Activated CD4-positive, alpha-beta memory T cell treated with anti-CD3 and anti-CD28 coated beads, Interleukin-2, amount 10 ng/mL, durations not matched to agents 7 days and 5 days (primary cell): Measurements from ENCODE around the gene FAM222B. TPM values are rescaled to one million over a fixed set of nuclear protein-coding genes. Genes with fewer than 3 reads are reported as not detected.
"Not testable (repeated sequence)": the region's sequence is repeated elsewhere in the genome, so short reads cannot be mapped to it uniquely, and the experiment has no call there.

Source experiments
- CTCF ChIA-PET: fragments of 350-600 bp; sonication (Branson Sonifier 250); formaldehyde crosslinking; loops from one replicate; lab custom pipeline; 2021; ENCODE audit warnings: antibody characterized with exemption, inconsistent platforms; lab: Charles Lee
- POLR2A ChIA-PET: fragments of 350-600 bp; sonication (Branson Sonifier 250); formaldehyde crosslinking; loops from one replicate; lab custom pipeline; 2021; ENCODE audit warnings: antibody characterized with exemption; lab: Charles Lee
- DNase-seq: peaks from one replicate; pipeline ENCODE4 v3.0.0-alpha.2; 2020
- H3K27ac Mint-ChIP-seq: one replicate; pipeline ENCODE4 v1.8.0; 2021; ENCODE audit warnings: mild to moderate bottlenecking, mixed read lengths
- H3K27me3 Mint-ChIP-seq: one replicate; pipeline ENCODE4 v1.8.0; 2021; ENCODE audit warnings: mixed read lengths
- H3K36me3 Mint-ChIP-seq: one replicate; pipeline ENCODE4 v1.8.0; 2021; ENCODE audit warnings: low read depth, mixed read lengths
- H3K4me1 Mint-ChIP-seq: one replicate; pipeline ENCODE4 v1.8.0; 2021; ENCODE audit warnings: mixed read lengths
- H3K4me3 Mint-ChIP-seq: one replicate; pipeline ENCODE4 v1.8.0; 2021; ENCODE audit warnings: mild to moderate bottlenecking, mixed read lengths
- H3K9me3 Mint-ChIP-seq: one replicate; pipeline ENCODE4 v1.8.0; 2021; ENCODE audit warnings: mixed read lengths
- total RNA-seq, 2 experiments: library from RNA; stranded (reverse); gene quantifications; one replicate each; pipeline ENCODE4 v1.2.3, GENCODE V29; 2021

FAM222B gene
- total RNA-seq, 2 experiments from 2014 or later: 15.5 to 17.1 TPM

GRCh38 chr17:28881533-28882056 lies 39.0 kb upstream of the FAM222B start:
- Mint-ChIP-seq H3K27me3 (no peaks in the 10 kb centered on the region), H3K4me1 (peaks cover 7% of the 10 kb centered on the region), H3K9me3 (no peaks in the 10 kb centered on the region), H3K27ac (no peak overlapping the region), H3K36me3 (peaks cover 78% of the 10 kb centered on the region), H3K4me3 (no peak overlapping the region)
- no peak for DNase-seq
- ChIA-PET CTCF (no interaction called here), POLR2A (interaction anchor here (1.2 to 2.0 kb wide), 2 partner anchors 11 to 20 kb away, joined by 3 to 7 read pairs; no protein-coding TSS in a partner anchor)

DNA sequence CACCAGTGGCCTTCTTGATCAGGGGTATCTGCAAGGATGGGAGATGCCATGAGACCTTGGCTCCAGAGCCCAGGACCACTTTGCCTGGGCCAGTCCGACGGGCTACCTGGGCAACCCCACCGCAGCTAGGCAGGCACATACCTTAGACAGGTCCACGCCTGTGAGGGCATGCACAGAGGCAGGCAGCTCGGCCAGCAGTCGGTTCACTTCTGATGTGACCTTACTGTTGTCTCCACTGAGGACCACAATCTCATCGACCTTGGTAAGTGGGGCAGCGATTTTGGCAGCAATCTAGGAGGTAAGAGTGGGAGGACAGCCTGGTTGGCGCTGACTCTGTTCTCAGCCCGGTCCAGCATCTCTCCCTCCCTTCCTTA lies 38.0 kb upstream of the FAM222B start:
- no peaks in the 10 kb centered on the region for H3K27me3 Mint-ChIP-seq
- no peak overlapping the region for H3K4me3 Mint-ChIP-seq
- CTCF ChIA-PET: no interaction called here
- H3K27ac Mint-ChIP-seq: no peak overlapping the region
- POLR2A ChIA-PET: interaction anchor here (0.6 to 1.0 kb wide), 2 partner anchors 9 to 12 kb away, joined by 3 read pairs; no protein-coding TSS in a partner anchor
- H3K4me1 Mint-ChIP-seq: peaks cover 16% of the 10 kb centered on the region
- H3K36me3 Mint-ChIP-seq: peaks cover 71% of the 10 kb centered on the region
- H3K9me3 Mint-ChIP-seq: no peaks in the 10 kb centered on the region
- DNase-seq: no peak

- no peaks in the 10 kb centered on the region for H3K9me3 Mint-ChIP-seq
- no peak overlapping the region for H3K4me3 Mint-ChIP-seq
- no peaks in the 10 kb centered on the region for H3K27me3 Mint-ChIP-seq
- CTCF ChIA-PET: interaction anchor here (2.1 to 2.6 kb wide), 2 partner anchors 116 to 153 kb away, joined by 8 to 11 read pairs; no protein-coding TSS in a partner anchor
- H3K27ac Mint-ChIP-seq: no peak overlapping the region
- H3K4me1 Mint-ChIP-seq: peaks cover 17% of the 10 kb centered on the region
- no peak for DNase-seq
- POLR2A ChIA-PET: interaction anchor here (0.6 to 1.0 kb wide), 2 partner anchors 9 to 13 kb away, joined by 3 read pairs; no protein-coding TSS in a partner anchor
- peaks cover 67% of the 10 kb centered on the region for H3K36me3 Mint-ChIP-seq
Observed at GRCh38 chr17:28879886-28880571, 37.4 kb upstream of the FAM222B start.

GRCh38 chr17:28878981-28879380 lies 36.4 kb upstream of the FAM222B start:
- Mint-ChIP-seq H3K9me3 (no peaks in the 10 kb centered on the region), H3K36me3 (peaks cover 57% of the 10 kb centered on the region), H3K27me3 (no peaks in the 10 kb centered on the region), H3K4me1 (peaks cover 17% of the 10 kb centered on the region), H3K4me3 (no peak overlapping the region), H3K27ac (no peak overlapping the region)
- ChIA-PET CTCF (interaction anchor here (0.6 to 2.6 kb wide), 4 partner anchors 31 to 168 kb away, joined by 3 to 11 read pairs (median 6); no protein-coding TSS in a partner anchor), POLR2A (interaction anchor here (2.2 kb wide), 1 partner anchor 14 kb away, joined by 6 read pairs; no protein-coding TSS in a partner anchor)
- DNase-seq: no peak

DNA sequence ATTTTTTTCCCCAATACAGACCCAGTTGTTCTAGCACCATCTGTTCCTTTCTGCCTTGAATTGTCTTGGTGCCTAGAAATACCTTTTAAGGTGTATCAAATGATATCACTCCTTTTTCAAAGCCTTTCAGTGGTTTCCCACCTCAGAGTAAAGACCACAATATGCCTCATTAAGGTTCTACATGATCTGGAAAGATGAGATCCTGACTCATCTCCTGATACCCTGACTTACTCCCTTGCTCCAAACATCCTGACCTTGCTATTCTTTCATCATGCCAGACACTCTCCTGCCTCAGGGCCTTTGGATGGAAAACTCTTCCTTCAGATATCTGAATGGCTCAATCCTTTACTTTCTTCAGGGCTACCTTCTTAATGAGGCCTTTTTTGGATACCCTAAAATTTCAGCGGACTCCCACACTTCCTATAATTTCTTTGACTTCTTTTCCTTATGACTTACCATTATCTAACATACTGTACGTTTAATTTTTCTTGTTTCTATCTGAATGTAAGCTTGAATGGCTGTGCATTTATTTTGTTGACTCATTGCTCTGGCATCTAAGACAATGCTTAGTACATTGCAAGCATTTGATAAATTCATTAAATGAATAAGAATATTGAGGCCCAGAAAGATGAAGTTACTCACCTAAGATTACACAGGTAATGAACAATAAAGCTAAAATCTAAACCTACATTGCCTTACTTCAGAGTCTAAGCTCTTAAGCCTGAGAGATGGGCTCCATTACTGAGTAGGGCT lies 35.7 kb upstream of the FAM222B start:
- ChIA-PET POLR2A (interaction anchor here (1.4 to 2.2 kb wide), 2 partner anchors 14 to 19 kb away, joined by 4 to 6 read pairs; partner anchors contain the start of gene FLOT2), CTCF (interaction anchor here (0.6 to 2.6 kb wide), 3 partner anchors 114 to 168 kb away, joined by 3 to 11 read pairs (median 8); no protein-coding TSS in a partner anchor)
- Mint-ChIP-seq H3K36me3 (peaks cover 55% of the 10 kb centered on the region), H3K27me3 (no peaks in the 10 kb centered on the region), H3K27ac (no peak overlapping the region), H3K9me3 (no peaks in the 10 kb centered on the region), H3K4me1 (peaks cover 17% of the 10 kb centered on the region), H3K4me3 (no peak overlapping the region)
- DNase-seq: no peak

GRCh38 chr17:28877150-28877711 lies 34.6 kb upstream of the FAM222B start:
- not testable (repeated sequence) for H3K9me3 Mint-ChIP-seq, H3K4me3 Mint-ChIP-seq, DNase-seq, H3K27me3 Mint-ChIP-seq, H3K27ac Mint-ChIP-seq
- peaks cover 18% of the 10 kb centered on the region for H3K4me1 Mint-ChIP-seq
- ChIA-PET POLR2A (interaction anchor here (1.4 to 2.2 kb wide), 3 partner anchors 13 to 21 kb away, joined by 3 to 6 read pairs (median 4); partner anchors contain the start of gene FLOT2), CTCF (interaction anchor here (2.6 kb wide), 1 partner anchor 113 kb away, joined by 11 read pairs; no protein-coding TSS in a partner anchor)
- peaks cover 45% of the 10 kb centered on the region for H3K36me3 Mint-ChIP-seq

GRCh38 chr17:28875848-28876550 lies 33.4 kb upstream of the FAM222B start:
- Mint-ChIP-seq H3K4me3 (no peak overlapping the region), H3K36me3 (peaks cover 33% of the 10 kb centered on the region), H3K27me3 (no peaks in the 10 kb centered on the region), H3K4me1 (peaks cover 28% of the 10 kb centered on the region), H3K27ac (no peak overlapping the region), H3K9me3 (no peaks in the 10 kb centered on the region)
- ChIA-PET POLR2A (interaction anchor here (1.5 kb wide), 1 partner anchor 12 kb away, joined by 3 read pairs; no protein-coding TSS in a partner anchor), CTCF (no interaction called here)
- DNase-seq: no peak

GRCh38 chr17:28874750-28875149 lies 32.2 kb upstream of the FAM222B start:
- Mint-ChIP-seq H3K4me1 (peaks cover 30% of the 10 kb centered on the region), H3K4me3 (no peak overlapping the region), H3K27ac (no peak overlapping the region), H3K27me3 (no peaks in the 10 kb centered on the region), H3K9me3 (no peaks in the 10 kb centered on the region), H3K36me3 (peaks cover 20% of the 10 kb centered on the region)
- ChIA-PET POLR2A (interaction anchor here (0.7 kb wide), 1 partner anchor 33 kb away, joined by 3 read pairs; the partner anchor contains the start of gene FAM222B), CTCF (no interaction called here)
- no peak for DNase-seq

DNA sequence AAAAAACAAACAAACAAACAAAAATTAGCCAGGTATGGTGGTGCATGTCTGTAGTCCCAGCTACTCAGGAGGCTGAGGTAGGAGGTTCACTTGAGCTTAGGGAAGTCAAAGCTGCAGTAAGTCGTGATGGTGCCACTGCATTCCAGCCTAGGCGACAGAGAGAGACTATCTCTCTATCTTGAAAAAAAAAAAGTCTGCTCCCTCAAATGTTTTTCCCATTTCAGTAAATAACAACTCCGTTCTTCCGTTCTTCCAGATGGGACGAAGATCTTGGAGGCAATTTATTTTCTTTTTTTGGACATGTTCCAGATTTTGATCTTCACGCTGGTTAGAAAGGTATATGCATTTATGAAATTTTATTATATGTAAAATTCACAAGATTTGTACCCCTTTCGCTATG lies 31.2 kb upstream of the FAM222B start:
- Mint-ChIP-seq H3K36me3 (peaks cover 12% of the 10 kb centered on the region), H3K9me3 (no peaks in the 10 kb centered on the region), H3K27ac (no peak overlapping the region), H3K4me1 (peaks cover 30% of the 10 kb centered on the region), H3K4me3 (no peak overlapping the region), H3K27me3 (no peaks in the 10 kb centered on the region)
- DNase-seq: no peak
- CTCF ChIA-PET: no interaction called here
- POLR2A ChIA-PET: interaction anchor here (0.8 kb wide), 1 partner anchor 24 kb away, joined by 3 read pairs; no protein-coding TSS in a partner anchor

DNA sequence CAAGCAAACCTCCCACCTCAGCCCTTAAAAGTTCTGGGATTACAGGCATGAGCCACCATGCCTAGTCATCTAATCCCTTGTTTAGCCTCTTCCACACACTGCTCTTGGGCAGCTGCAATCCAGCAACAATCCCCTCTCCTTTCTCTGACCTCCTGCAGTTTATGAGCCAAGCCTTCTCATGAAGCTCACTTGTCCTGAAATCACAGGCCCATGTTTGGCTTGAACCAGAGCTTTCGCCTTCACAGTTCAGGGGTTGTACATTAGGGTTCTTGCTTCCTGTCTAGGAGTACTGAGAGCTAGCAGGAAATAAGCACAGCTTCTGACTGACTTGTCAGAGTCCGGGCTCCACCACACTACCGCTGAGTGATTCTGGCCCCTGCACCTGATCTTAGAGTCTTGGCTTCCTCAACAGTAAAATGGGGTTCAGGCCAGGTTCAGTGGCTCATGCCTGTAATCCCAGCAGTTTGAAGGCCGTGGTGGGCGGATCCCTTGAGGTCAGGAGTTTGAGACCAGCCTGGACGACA lies 28.5 kb upstream of the FAM222B start:
- ChIA-PET CTCF (interaction anchor here (0.9 to 2.0 kb wide), 9 partner anchors 12 to 144 kb away, joined by 4 to 11 read pairs (median 5); partner anchors contain the start of genes DHRS13, FAM222B and FLOT2), POLR2A (interaction anchor here (0.6 to 2.8 kb wide), 16 partner anchors 9 to 275 kb away, joined by 3 to 19 read pairs (median 4); partner anchors contain the start of genes DHRS13, FAM222B, PHF12 and TLCD1)
- H3K9me3 Mint-ChIP-seq: no peaks in the 10 kb centered on the region
- H3K4me3 Mint-ChIP-seq: no peak overlapping the region
- DNase-seq: peak; percentile 67
- no peaks in the 10 kb centered on the region for H3K27me3 Mint-ChIP-seq
- peak overlapping the region; percentile 89 for H3K27ac Mint-ChIP-seq
- H3K4me1 Mint-ChIP-seq: peaks cover 21% of the 10 kb centered on the region
- no peaks in the 10 kb centered on the region for H3K36me3 Mint-ChIP-seq

DNA sequence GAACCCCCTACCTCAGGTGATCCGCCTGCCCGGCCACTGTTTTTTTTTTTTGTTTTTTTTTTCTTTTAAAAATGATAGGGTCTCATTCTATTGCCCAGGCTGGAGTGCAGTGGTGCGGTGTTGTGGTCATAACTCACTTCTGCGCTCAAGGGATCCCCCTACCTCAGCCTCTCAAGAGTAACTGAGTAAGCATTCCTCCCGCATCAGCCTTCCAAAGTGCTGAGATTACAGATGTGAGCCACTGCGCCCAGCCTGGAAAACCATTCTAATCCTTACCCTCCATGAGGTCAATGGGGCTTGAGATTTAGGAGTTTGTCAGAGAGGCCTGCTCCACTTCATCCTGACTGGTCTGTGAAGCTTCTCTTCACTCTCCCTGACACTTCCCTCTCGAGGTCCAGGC lies 24.7 kb upstream of the FAM222B start:
- ChIA-PET CTCF (interaction anchor here (0.7 to 1.1 kb wide), 2 partner anchors 35 to 36 kb away, joined by 3 to 4 read pairs; partner anchors contain the start of gene DHRS13), POLR2A (no interaction called here)
- no peak overlapping the region for H3K27ac Mint-ChIP-seq
- H3K36me3 Mint-ChIP-seq: no peaks in the 10 kb centered on the region
- H3K4me1 Mint-ChIP-seq: peaks cover 21% of the 10 kb centered on the region
- H3K4me3 Mint-ChIP-seq: no peak overlapping the region
- H3K9me3 Mint-ChIP-seq: no peaks in the 10 kb centered on the region
- H3K27me3 Mint-ChIP-seq: no peaks in the 10 kb centered on the region
- no peak for DNase-seq
